Uterus (tissue), 2 donors: ENCODE data around the gene PXMP4.
A peak's percentile ranks its signal among the peaks of the same experiment; 100 is the strongest.

ENCODE experiments used
- CTCF ChIP-seq, 4 experiments: fragments of 200-600 bp in 2 of 4; fragments of 450-650 bp in 2 of 4; sonication (generic) in 2 of 4; IDR thresholded peaks; one replicate each; pipeline ENCODE4 v1.5.1; 2016 to 2019; ENCODE audit warnings: antibody characterized with exemption in 4 of 4, mild to moderate bottlenecking in 2 of 4, moderate library complexity in 1 of 4
- POLR2A ChIP-seq, 2 donors: fragments of 450-650 bp; IDR thresholded peaks; one replicate each; pipeline ENCODE4 v1.6.1; 2016; ENCODE audit warnings: antibody characterized with exemption in 2 of 2, mild to moderate bottlenecking in 1 of 2, moderate library complexity in 1 of 2

- TF ChIP-seq POLR2A (IDR thresholded peaks at IDR 0.05) (peak in 1 of 2 donors; percentile 21), CTCF (IDR thresholded peaks at IDR 0.05) (peak in 1 of 4 experiments; percentile 41)
Measured at GRCh38 chr20:33719989-33720709, at the start of gene PXMP4.
